Renal cortex interstitium (tissue), 15 donors: Measurements from ENCODE around the gene PLAC1. TPM values are rescaled to one million over a fixed set of nuclear protein-coding genes. Genes with fewer than 3 reads are reported as not detected.

ENCODE experiments used
- DNase-seq, 11 donors: peaks; one replicate each; pipeline ENCODE4 v3.0.0-alpha.2; 2013; ENCODE audit warnings: low read depth in 9 of 11, low spot score in 4 of 11; ENCODE audit errors: extremely low read depth in 1 of 11
- long read RNA-seq, 16 experiments: transcript quantifications; one replicate each; lab custom pipeline, GENCODE V29; 2026
- polyA plus RNA-seq, 3 donors: library from polyadenylated mRNA; unstranded; fragments of 120-200 nt; gene quantifications; one replicate each; pipeline ENCODE4 v1.2.1, GENCODE V29; 2013; ENCODE audit not compliant: insufficient read length in 3 of 3

PLAC1 gene
- polyA plus RNA-seq: 1 to 10 TPM; 4.2 to 7.8 (median 6.4) TPM
- long read RNA-seq, donor 1: 0 reads
- long read RNA-seq, donor 2: 0 reads
- long read RNA-seq, donor 3: 0 reads
- long read RNA-seq, donor 4: 0 reads
- long read RNA-seq, donor 5: 0 reads
- long read RNA-seq, donor 6: 0 reads
- long read RNA-seq, donor 7: 0 reads
- long read RNA-seq, donor 8: 0 reads
- long read RNA-seq, donor 9: 0 reads
- long read RNA-seq, donor 10: 0 reads
- long read RNA-seq, donor 11: 0 reads
- long read RNA-seq, donor 12: 0 reads
- long read RNA-seq, donor 13, partial matches to known transcripts: 0 of 6 reads
- long read RNA-seq, donor 13, other reads (novel, unspliced or antisense): 6 of 6 reads
- long read RNA-seq, donor 14, partial matches to known transcripts: 0 of 5 reads
- long read RNA-seq, donor 14, other reads (novel, unspliced or antisense): 5 of 5 reads
- long read RNA-seq, donor 15: 0 reads
- long read RNA-seq, donor 16, partial matches to known transcripts: 0 of 5 reads
- long read RNA-seq, donor 16, other reads (novel, unspliced or antisense): 5 of 5 reads

- DNase-seq: no peak
These were observed at the start of gene PLAC1 for GRCh38 chrX:134658002-134658759. Gene PLAC1 (minus strand): TSS chrX:134658471. CDS start chrX:134566682, 91,789 bp downstream.

- DNase-seq: no peak
These were observed 47.9 kb upstream of the PLAC1 start for GRCh38 chrX:134706138-134706537.

GRCh38 chrX:134695999-134696398 lies 37.7 kb upstream of the PLAC1 start:
- no peak for DNase-seq

GRCh38 chrX:134694333-134695322 lies 36.4 kb upstream of the PLAC1 start:
- no peak for DNase-seq

GRCh38 chrX:134693644-134694043 lies 35.4 kb upstream of the PLAC1 start:
- DNase-seq: no peak

GRCh38 chrX:134692990-134693389 lies 34.7 kb upstream of the PLAC1 start:
- DNase-seq: no peak

- DNase-seq: no peak
These were observed 34.0 kb upstream of the PLAC1 start for GRCh38 chrX:134692233-134692632.

GRCh38 chrX:134691453-134691852 lies 33.2 kb upstream of the PLAC1 start:
- no peak for DNase-seq

- no peak for DNase-seq
These were observed 30.6 kb upstream of the PLAC1 start for GRCh38 chrX:134688839-134689238.

GRCh38 chrX:134688031-134688823 lies 30.0 kb upstream of the PLAC1 start:
- no peak for DNase-seq

GRCh38 chrX:134685668-134686067 lies 27.4 kb upstream of the PLAC1 start:
- no peak for DNase-seq

- no peak for DNase-seq
These were observed 26.7 kb upstream of the PLAC1 start for GRCh38 chrX:134684956-134685355.

- no peak for DNase-seq
These were observed 25.2 kb upstream of the PLAC1 start for GRCh38 chrX:134683351-134684005.

- DNase-seq: no peak
These were observed 23.8 kb upstream of the PLAC1 start for GRCh38 chrX:134682081-134682480.

- no peak for DNase-seq
These were observed 21.4 kb upstream of the PLAC1 start for GRCh38 chrX:134679644-134680043.

- DNase-seq: no peak
These were observed 20.9 kb upstream of the PLAC1 start for GRCh38 chrX:134679221-134679620.

GRCh38 chrX:134677332-134677731 lies 19.1 kb upstream of the PLAC1 start:
- DNase-seq: no peak

GRCh38 chrX:134676436-134676835 lies 18.2 kb upstream of the PLAC1 start:
- DNase-seq: no peak
